ENCODE results near the gene PIAS3.
A peak's percentile ranks its signal among the peaks of the same experiment; 100 is the strongest.
"Not testable (repeated sequence)": the region's sequence is repeated elsewhere in the genome, so short reads cannot be mapped to it uniquely, and the experiment has no call there.

The PIAS3 gene

GRCh38 chr1:145827966-145828365 lies 30.9 kb downstream of the PIAS3 start:
- DNase-seq (ENCODE audit: low read depth), result no peak
- H3K4me3 ChIP-seq (ENCODE audit: control insufficient read depth, low read depth, low read length), result no peak overlapping the region
- TF ChIP-seq CTCF (IDR thresholded peaks at IDR 0.05; ENCODE audit: control insufficient read depth, insufficient read depth, low read depth, low read length, missing control alignments), result no peak

- DNase-seq (ENCODE audit: low read depth), result no peak
- TF ChIP-seq CTCF (IDR thresholded peaks at IDR 0.05; ENCODE audit: control insufficient read depth, insufficient read depth, low read depth, low read length, missing control alignments), result no peak
- no peak overlapping the region for H3K4me3 ChIP-seq (ENCODE audit: control insufficient read depth, low read depth, low read length)
Measured at GRCh38 chr1:145826030-145826429, 32.9 kb downstream of the PIAS3 start.

GRCh38 chr1:145824499-145824842 lies 34.4 kb downstream of the PIAS3 start:
- no peak for DNase-seq (ENCODE audit: low read depth)
- peak overlapping the region; percentile 63 for H3K4me3 ChIP-seq (ENCODE audit: control insufficient read depth, low read depth, low read length)
- TF ChIP-seq CTCF (IDR thresholded peaks at IDR 0.05; ENCODE audit: control insufficient read depth, insufficient read depth, low read depth, low read length, missing control alignments), result no peak

- DNase-seq (ENCODE audit: low read depth), result peak; percentile 64
- TF ChIP-seq CTCF (IDR thresholded peaks at IDR 0.05; ENCODE audit: control insufficient read depth, insufficient read depth, low read depth, low read length, missing control alignments), result no peak
- peak within 1 kb of the TSS; percentile 63 for H3K4me3 ChIP-seq (ENCODE audit: control insufficient read depth, low read depth, low read length)
Measured at GRCh38 chr1:145823565-145824498, 35.0 kb downstream of the PIAS3 start, which contains the start of the genes POLR3C and RNF115. POLR3C (plus strand) TSS chr1:145824200; CDS start chr1:145825777, 1,577 bp downstream. RNF115 (minus strand) TSS chr1:145824095; CDS start chr1:145823873, 222 bp downstream.

- not testable (repeated sequence) for DNase-seq (ENCODE audit: low read depth)
- peak overlapping the region; percentile 36 for H3K4me3 ChIP-seq (ENCODE audit: control insufficient read depth, low read depth, low read length)
Measured at GRCh38 chr1:145822779-145823331, 36.0 kb downstream of the PIAS3 start.

- not testable (repeated sequence) for DNase-seq (ENCODE audit: low read depth); H3K4me3 ChIP-seq (ENCODE audit: control insufficient read depth, low read depth, low read length)
Measured at GRCh38 chr1:145818095-145818494, 40.8 kb downstream of the PIAS3 start.

GRCh38 chr1:145812977-145813810 lies 45.7 kb downstream of the PIAS3 start:
- H3K4me3 ChIP-seq (ENCODE audit: control insufficient read depth, low read depth, low read length); DNase-seq (ENCODE audit: low read depth): not testable (repeated sequence)

- TF ChIP-seq CTCF (IDR thresholded peaks at IDR 0.05; ENCODE audit: control insufficient read depth, insufficient read depth, low read depth, low read length, missing control alignments), result no peak
- no peak for DNase-seq (ENCODE audit: low read depth)
- no peak overlapping the region for H3K4me3 ChIP-seq (ENCODE audit: control insufficient read depth, low read depth, low read length)
Measured at GRCh38 chr1:145806844-145807243, 52.0 kb downstream of the PIAS3 start.

All from AG09309 (cell line).